ENCODE measurements around the gene KRABD2.

DNA sequence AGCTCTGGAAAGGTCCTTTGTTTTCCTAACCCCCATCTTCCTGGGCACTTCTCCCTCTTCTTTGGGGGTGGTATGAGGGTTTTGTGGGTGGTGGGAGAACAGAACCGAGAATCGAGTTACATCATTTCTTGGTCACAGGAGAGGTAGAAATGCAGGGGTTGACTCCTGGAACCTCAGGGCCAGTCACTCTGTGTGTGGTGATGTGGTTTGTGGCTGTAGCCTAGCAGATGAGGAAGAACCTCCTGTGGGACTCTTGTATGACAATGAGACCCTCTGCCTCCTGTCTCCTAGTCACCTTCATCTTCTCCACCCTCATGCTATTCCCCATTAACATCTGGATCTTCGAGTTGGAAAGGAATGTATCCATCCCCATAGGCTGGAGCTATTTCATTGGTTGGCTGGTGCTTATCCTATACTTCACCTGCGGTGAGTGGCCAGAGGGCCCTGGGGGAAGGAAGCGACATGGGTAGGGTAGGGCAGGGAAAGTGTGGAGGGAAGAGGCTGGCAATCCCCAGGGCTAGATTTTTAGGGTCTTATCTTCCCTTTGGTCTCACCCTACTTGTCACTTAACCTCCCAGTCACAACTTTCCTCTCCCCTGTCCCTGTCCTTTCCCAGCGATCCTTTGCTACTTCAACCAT is 31.3 kb downstream of the KRABD2 start:
- TF ChIP-seq ZSCAN29 (IDR thresholded peaks at IDR 0.05) = no peak
- TF ChIP-seq CTCF (IDR thresholded peaks at IDR 0.05 in 2 of 3, conservative IDR thresholded peaks at IDR 0.05 in 1 of 3; ENCODE audit: control insufficient read depth in 2 of 3, extremely low read depth in 1 of 3, insufficient read depth in 1 of 3, low read depth in 3 of 3, low read length in 3 of 3) = no peak
- TF ChIP-seq POLR2A (IDR thresholded peaks at IDR 0.05; ENCODE audit: low read depth, low read length) = no peak
- TF ChIP-seq MYB (IDR thresholded peaks at IDR 0.05; ENCODE audit: borderline replicate concordance, low read depth, low read length) = no peak
- no peak for TF ChIP-seq EGR1 (IDR thresholded peaks at IDR 0.05; ENCODE audit: borderline replicate concordance in 1 of 2, low read depth in 2 of 2, low read length in 2 of 2)
- no peak for TF ChIP-seq ZNF24 (IDR thresholded peaks at IDR 0.05)

Measured in GM12878 (cell line).